OCI-LY1 (cell line): Measurements from ENCODE around the gene CHPF.

Experiments used
- EZH2 ChIP-seq: fragments of 200-600 bp; sonication (generic), shearing (Covaris generic); IDR thresholded peaks from 2 replicates; pipeline ENCODE4 v1.8.0; 2017; ENCODE audit warnings: borderline replicate concordance, mixed run types, mild to moderate bottlenecking, antibody characterized with exemption, low read length, moderate library complexity, mixed read lengths
- TF ChIP-seq, protein P1 (sequence below): fragments of 200-600 bp; sonication (generic), shearing (Covaris generic); IDR thresholded peaks from 2 replicates; pipeline ENCODE4 v1.5.1; 2017; ENCODE audit warnings: mild to moderate bottlenecking, antibody characterized with exemption, low read length, moderate library complexity, mixed read lengths

- TF ChIP-seq, protein P1, sequence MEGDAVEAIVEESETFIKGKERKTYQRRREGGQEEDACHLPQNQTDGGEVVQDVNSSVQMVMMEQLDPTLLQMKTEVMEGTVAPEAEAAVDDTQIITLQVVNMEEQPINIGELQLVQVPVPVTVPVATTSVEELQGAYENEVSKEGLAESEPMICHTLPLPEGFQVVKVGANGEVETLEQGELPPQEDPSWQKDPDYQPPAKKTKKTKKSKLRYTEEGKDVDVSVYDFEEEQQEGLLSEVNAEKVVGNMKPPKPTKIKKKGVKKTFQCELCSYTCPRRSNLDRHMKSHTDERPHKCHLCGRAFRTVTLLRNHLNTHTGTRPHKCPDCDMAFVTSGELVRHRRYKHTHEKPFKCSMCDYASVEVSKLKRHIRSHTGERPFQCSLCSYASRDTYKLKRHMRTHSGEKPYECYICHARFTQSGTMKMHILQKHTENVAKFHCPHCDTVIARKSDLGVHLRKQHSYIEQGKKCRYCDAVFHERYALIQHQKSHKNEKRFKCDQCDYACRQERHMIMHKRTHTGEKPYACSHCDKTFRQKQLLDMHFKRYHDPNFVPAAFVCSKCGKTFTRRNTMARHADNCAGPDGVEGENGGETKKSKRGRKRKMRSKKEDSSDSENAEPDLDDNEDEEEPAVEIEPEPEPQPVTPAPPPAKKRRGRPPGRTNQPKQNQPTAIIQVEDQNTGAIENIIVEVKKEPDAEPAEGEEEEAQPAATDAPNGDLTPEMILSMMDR: no peak
- TF ChIP-seq EZH2: no peak
These were observed 8.1 kb upstream of the CHPF start for GRCh38 chr2:219551441-219552381.
